Activated T-cell treated with anti-CD3 and anti-CD28 coated beads, Interleukin-2, amount 50 U/mL, for 72 hours (primary cell): ENCODE results near the gene GNAS. TPM values are rescaled to one million over a fixed set of nuclear protein-coding genes. Genes with fewer than 3 reads are reported as not detected.
A peak's percentile ranks its signal among the peaks of the same experiment; 100 is the strongest.

Experiments
- ATAC-seq, 2 donors: fragments of 150-1000 bp; cut with Tn5 transposase; replicated peaks in 1 of 2; 2 replicates each; pipeline ENCODE4 v1.10.0; 2021; ENCODE audit warnings: moderate library complexity in 2 of 2, mild to moderate bottlenecking in 1 of 2
- DNase-seq, 2 donors: peaks; one replicate each; pipeline ENCODE4 v3.0.0; 2021 to 2022; ENCODE audit warnings: mixed read lengths in 1 of 2
- H3K27ac Mint-ChIP-seq: one replicate; pipeline ENCODE4 v1.8.0; 2022; ENCODE audit warnings: mild to moderate bottlenecking, moderate library complexity, mixed read lengths
- H3K27me3 Mint-ChIP-seq: one replicate; pipeline ENCODE4 v1.8.0; 2022; ENCODE audit warnings: low read depth, mixed read lengths
- H3K36me3 Mint-ChIP-seq, 2 donors: one replicate each; pipeline ENCODE4 v1.8.0; 2022; ENCODE audit warnings: mixed read lengths in 2 of 2, mild to moderate bottlenecking in 1 of 2; ENCODE audit not compliant: insufficient read depth in 2 of 2
- H3K4me1 Mint-ChIP-seq: one replicate; pipeline ENCODE4 v1.8.0; 2022; ENCODE audit warnings: low read depth, mixed read lengths
- H3K4me3 Mint-ChIP-seq, 2 donors: one replicate each; pipeline ENCODE4 v1.8.0; 2022; ENCODE audit warnings: mild to moderate bottlenecking in 2 of 2, mixed read lengths in 2 of 2, moderate library complexity in 2 of 2
- H3K9me3 Mint-ChIP-seq, 2 donors: one replicate each; pipeline ENCODE4 v1.8.0; 2022; ENCODE audit warnings: mixed read lengths in 2 of 2
- total RNA-seq, 2 donors: library from RNA; stranded (reverse); gene quantifications; one replicate each; pipeline ENCODE4 v1.2.3, GENCODE V29; 2022

GNAS gene
- total RNA-seq, 2 donors from 2014 or later: 781 to 820 TPM

GRCh38 chr20:58868795-58869194 is 16.3 kb downstream of the GNAS start:
- ATAC-seq (no peak), DNase-seq (no peak)
- Mint-ChIP-seq H3K4me1 (peaks cover 13% of the 10 kb centered on the region), H3K27me3 (peaks cover 1% of the 10 kb centered on the region), H3K9me3 (no peaks in the 10 kb centered on the region), H3K4me3 (no peak overlapping the region), H3K27ac (no peak overlapping the region), H3K36me3 (no peaks in the 10 kb centered on the region)

- no peak for ATAC-seq
- DNase-seq: no peak
- no peaks in the 10 kb centered on the region for H3K27me3 Mint-ChIP-seq
- H3K4me3 Mint-ChIP-seq: no peak overlapping the region
- peaks cover 13% of the 10 kb centered on the region for H3K4me1 Mint-ChIP-seq
- no peaks in the 10 kb centered on the region for H3K36me3 Mint-ChIP-seq
- H3K9me3 Mint-ChIP-seq: no peaks in the 10 kb centered on the region
- H3K27ac Mint-ChIP-seq: no peak overlapping the region
Measured at GRCh38 chr20:58869662-58870227, 17.2 kb downstream of the GNAS start.

GRCh38 chr20:58870293-58871014 is 17.9 kb downstream of the GNAS start:
- Mint-ChIP-seq H3K36me3 (no peaks in the 10 kb centered on the region), H3K9me3 (no peaks in the 10 kb centered on the region), H3K27me3 (no peaks in the 10 kb centered on the region), H3K4me3 (no peak overlapping the region), H3K4me1 (peaks cover 13% of the 10 kb centered on the region), H3K27ac (no peak overlapping the region)
- ATAC-seq (peak; percentile 73 to 79), DNase-seq (peak; percentile 59 to 65)

- Mint-ChIP-seq H3K4me3 (no peak overlapping the region), H3K27me3 (no peaks in the 10 kb centered on the region), H3K4me1 (peaks cover 13% of the 10 kb centered on the region), H3K36me3 (no peaks in the 10 kb centered on the region), H3K9me3 (no peaks in the 10 kb centered on the region), H3K27ac (peak overlapping the region; percentile 66)
- DNase-seq (no peak), ATAC-seq (no peak)
Measured at GRCh38 chr20:58871533-58872102, 19.1 kb downstream of the GNAS start.

DNA sequence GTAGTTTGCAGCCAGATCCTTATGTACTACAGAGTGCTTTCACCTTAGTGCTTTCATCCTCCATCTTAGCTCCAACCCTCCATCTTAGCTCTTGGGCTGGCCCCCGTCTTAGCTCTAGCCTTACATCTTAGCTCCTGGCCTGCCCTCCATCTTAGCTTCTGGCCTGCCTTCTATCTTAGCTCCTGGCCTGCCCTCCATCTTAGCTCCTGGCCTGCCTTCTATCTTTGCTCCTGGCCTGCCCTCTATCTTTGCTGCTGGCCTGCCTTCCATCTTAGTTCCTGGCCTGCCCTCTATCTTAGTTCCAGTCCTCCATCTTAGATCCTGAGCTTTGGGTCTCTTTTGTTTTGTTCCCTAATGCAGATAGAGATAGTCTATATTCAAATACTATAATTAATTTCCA is 22.0 kb downstream of the GNAS start:
- H3K27me3 Mint-ChIP-seq: no peaks in the 10 kb centered on the region
- no peaks in the 10 kb centered on the region for H3K9me3 Mint-ChIP-seq
- no peak for DNase-seq
- ATAC-seq: no peak
- H3K27ac Mint-ChIP-seq: no peak overlapping the region
- H3K4me1 Mint-ChIP-seq: peaks cover 31% of the 10 kb centered on the region
- H3K4me3 Mint-ChIP-seq: no peak overlapping the region
- no peaks in the 10 kb centered on the region for H3K36me3 Mint-ChIP-seq

- no peaks in the 10 kb centered on the region for H3K9me3 Mint-ChIP-seq
- H3K27ac Mint-ChIP-seq: no peak overlapping the region
- no peak overlapping the region for H3K4me3 Mint-ChIP-seq
- DNase-seq (no peak), ATAC-seq (no peak)
- H3K36me3 Mint-ChIP-seq: no peaks in the 10 kb centered on the region
- H3K4me1 Mint-ChIP-seq: peaks cover 28% of the 10 kb centered on the region
- H3K27me3 Mint-ChIP-seq: no peaks in the 10 kb centered on the region
Measured at GRCh38 chr20:58875111-58875510, 22.6 kb downstream of the GNAS start.

- no peaks in the 10 kb centered on the region for H3K36me3 Mint-ChIP-seq
Measured at GRCh38 chr20:58875541-58876134, 23.1 kb downstream of the GNAS start.

GRCh38 chr20:58876437-58876836 is 23.9 kb downstream of the GNAS start:
- H3K27me3 Mint-ChIP-seq: no peaks in the 10 kb centered on the region
- no peaks in the 10 kb centered on the region for H3K9me3 Mint-ChIP-seq
- H3K4me1 Mint-ChIP-seq: peaks cover 17% of the 10 kb centered on the region
- ATAC-seq (no peak), DNase-seq (no peak)
- H3K36me3 Mint-ChIP-seq: no peaks in the 10 kb centered on the region
- H3K4me3 Mint-ChIP-seq: no peak overlapping the region
- no peak overlapping the region for H3K27ac Mint-ChIP-seq

More at GRCh38 chr20:58875541-58876134, 23.1 kb downstream of the GNAS start:
- Mint-ChIP-seq H3K27me3 (no peaks in the 10 kb centered on the region), H3K4me1 (peaks cover 23% of the 10 kb centered on the region), H3K4me3 (no peak overlapping the region), H3K9me3 (no peaks in the 10 kb centered on the region), H3K27ac (no peak overlapping the region)
- DNase-seq: no peak
- no peak for ATAC-seq

DNA sequence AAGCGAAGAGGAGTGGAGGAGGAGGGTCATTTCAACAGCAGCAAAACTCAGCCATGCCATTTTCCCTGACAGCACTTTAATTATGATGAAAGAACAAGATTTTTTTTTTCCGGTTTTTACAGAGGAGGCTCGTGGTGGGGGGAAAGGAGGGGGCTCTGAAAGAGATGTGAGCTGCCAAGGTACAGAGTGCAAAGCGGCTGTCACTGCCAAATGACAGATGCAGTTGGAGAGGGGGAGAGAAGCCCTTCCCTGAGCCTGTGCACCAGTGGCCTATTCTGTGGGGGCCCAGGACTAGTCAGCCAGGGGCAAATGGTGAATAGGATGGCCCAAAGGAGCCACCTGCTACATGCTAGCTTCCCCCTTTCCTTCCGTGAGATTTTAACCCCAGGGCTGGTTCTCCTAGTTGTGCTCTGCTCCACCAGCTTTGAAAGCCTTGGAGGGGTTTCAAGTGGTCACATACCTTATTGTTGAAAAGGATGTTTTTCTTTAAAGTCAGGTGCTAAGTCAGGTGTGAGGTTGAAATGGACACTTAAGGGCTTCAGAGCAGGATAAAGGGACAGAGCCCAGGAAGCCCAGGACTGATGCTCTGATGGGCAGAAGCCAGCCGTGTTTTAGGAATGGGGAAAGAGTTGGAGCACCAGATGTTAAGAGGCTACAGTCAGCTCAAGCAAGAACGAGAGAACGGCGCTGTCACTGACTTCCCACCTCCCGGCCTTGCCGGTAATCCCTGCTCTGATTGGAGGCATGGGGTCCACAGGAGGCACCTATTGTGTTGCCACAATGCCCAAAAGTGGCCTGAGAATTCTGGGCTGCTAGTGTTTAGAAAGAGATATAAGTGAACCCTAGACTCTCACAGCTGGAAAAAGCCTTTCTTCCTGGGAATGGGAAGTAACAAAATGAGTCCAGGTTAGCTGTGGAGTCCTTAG is 24.8 kb downstream of the GNAS start:
- H3K36me3 Mint-ChIP-seq: no peaks in the 10 kb centered on the region
- H3K9me3 Mint-ChIP-seq: no peaks in the 10 kb centered on the region
- no peaks in the 10 kb centered on the region for H3K27me3 Mint-ChIP-seq
- DNase-seq (no peak), ATAC-seq (no peak)
- peaks cover 17% of the 10 kb centered on the region for H3K4me1 Mint-ChIP-seq
- peak overlapping the region; percentile 47 for H3K27ac Mint-ChIP-seq
- peak overlapping the region in 1 of 2 donors; percentile 14 for H3K4me3 Mint-ChIP-seq

GRCh38 chr20:58877976-58878360 is 25.5 kb downstream of the GNAS start:
- Mint-ChIP-seq H3K36me3 (no peaks in the 10 kb centered on the region), H3K27ac (peak overlapping the region; percentile 47), H3K27me3 (no peaks in the 10 kb centered on the region), H3K4me1 (peaks cover 17% of the 10 kb centered on the region), H3K9me3 (no peaks in the 10 kb centered on the region), H3K4me3 (peak overlapping the region; percentile 50 to 60)
- DNase-seq: peak in 1 of 2 donors; percentile 29
- ATAC-seq: peak; percentile 87 to 97

- no peak for DNase-seq
- H3K27me3 Mint-ChIP-seq: no peaks in the 10 kb centered on the region
- peak overlapping the region; percentile 50 to 60 for H3K4me3 Mint-ChIP-seq
Measured at GRCh38 chr20:58878399-58878798, 25.9 kb downstream of the GNAS start.

GRCh38 chr20:58880441-58880840 is 27.9 kb downstream of the GNAS start:
- DNase-seq (no peak), ATAC-seq (no peak)
- no peaks in the 10 kb centered on the region for H3K36me3 Mint-ChIP-seq
- H3K4me3 Mint-ChIP-seq: no peak overlapping the region
- H3K27ac Mint-ChIP-seq: peak overlapping the region; percentile 50
- H3K4me1 Mint-ChIP-seq: peaks cover 17% of the 10 kb centered on the region
- no peaks in the 10 kb centered on the region for H3K9me3 Mint-ChIP-seq
- no peaks in the 10 kb centered on the region for H3K27me3 Mint-ChIP-seq

More at GRCh38 chr20:58878399-58878798, 25.9 kb downstream of the GNAS start:
- Mint-ChIP-seq H3K36me3 (no peaks in the 10 kb centered on the region), H3K9me3 (no peaks in the 10 kb centered on the region), H3K27ac (peak overlapping the region; percentile 47), H3K4me1 (peaks cover 17% of the 10 kb centered on the region)
- ATAC-seq: no peak
